ENCODE data around the gene LDB2.

DNA sequence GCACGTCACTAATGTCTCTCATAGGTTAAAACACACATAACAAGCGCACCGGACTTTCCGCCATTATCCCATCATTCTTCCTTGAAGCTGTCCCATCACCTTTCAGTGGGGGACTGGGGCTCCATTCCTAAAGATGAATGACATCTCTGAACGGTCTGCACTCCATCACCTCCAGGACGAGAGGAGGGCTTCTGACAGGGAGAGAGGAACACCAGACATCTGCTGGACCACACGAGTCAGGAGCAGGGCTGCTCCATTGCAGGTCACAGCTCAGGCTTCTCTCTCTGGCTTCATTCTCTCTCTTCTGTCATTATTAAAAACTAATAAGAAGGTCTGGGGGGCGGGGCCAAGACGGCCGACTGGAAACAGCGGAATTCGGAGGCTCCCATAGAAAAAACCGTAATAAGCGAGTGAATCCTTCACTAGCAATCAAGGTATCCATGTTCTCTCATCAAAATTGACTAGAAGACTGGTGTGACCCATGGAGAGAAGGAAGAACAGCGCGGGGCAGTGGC lies 289.8 kb downstream of the LDB2 start:
- TF ChIP-seq FOXM1 (IDR thresholded peaks at IDR 0.05; ENCODE audit: borderline replicate concordance) (no peak), SP1 (IDR thresholded peaks at IDR 0.05) (no peak), FOXK2 (IDR thresholded peaks at IDR 0.05) (no peak), FOXA1 (IDR thresholded peaks at IDR 0.05) (no peak), ELF4 (IDR thresholded peaks at IDR 0.05) (no peak), BHLHE40 (IDR thresholded peaks at IDR 0.05; ENCODE audit: borderline replicate concordance) (no peak)
